Loucy (cell line): ENCODE results near the gene ARPP19.

Source experiments
- EZH2phosphoT487 ChIP-seq: fragments of 200-600 bp; IDR thresholded peaks from 2 replicates; pipeline ENCODE4 v1.6.1; 2018; ENCODE audit warnings: antibody characterized with exemption, mild to moderate bottlenecking, moderate library complexity, borderline replicate concordance
- TF ChIP-seq, protein P1 (sequence below): fragments of 200-600 bp; sonication (generic); conservative IDR thresholded peaks from 2 replicates; pipeline ENCODE4 v1.5.1; 2014; ENCODE audit warnings: mild to moderate bottlenecking, antibody characterized with exemption, low read length

DNA sequence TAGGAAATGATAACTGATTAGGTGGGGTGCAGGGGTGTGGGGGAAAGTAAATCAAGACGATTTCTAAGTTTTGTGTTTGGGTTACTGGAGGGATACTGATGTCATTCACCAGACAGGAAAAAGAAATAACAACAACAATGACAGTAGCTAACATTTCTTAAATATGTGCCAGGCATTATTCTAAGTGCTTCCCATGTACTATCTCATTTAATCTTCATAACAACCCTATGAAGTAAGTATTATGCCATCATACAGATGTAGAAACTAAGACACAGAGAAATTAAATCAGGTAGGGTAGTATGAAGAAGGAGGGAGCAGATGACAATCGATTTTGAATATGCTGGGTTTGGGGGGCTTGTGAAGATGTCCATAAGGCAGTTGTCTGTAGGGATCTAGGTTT lies 53.5 kb downstream of the ARPP19 start:
- TF ChIP-seq, protein P1, sequence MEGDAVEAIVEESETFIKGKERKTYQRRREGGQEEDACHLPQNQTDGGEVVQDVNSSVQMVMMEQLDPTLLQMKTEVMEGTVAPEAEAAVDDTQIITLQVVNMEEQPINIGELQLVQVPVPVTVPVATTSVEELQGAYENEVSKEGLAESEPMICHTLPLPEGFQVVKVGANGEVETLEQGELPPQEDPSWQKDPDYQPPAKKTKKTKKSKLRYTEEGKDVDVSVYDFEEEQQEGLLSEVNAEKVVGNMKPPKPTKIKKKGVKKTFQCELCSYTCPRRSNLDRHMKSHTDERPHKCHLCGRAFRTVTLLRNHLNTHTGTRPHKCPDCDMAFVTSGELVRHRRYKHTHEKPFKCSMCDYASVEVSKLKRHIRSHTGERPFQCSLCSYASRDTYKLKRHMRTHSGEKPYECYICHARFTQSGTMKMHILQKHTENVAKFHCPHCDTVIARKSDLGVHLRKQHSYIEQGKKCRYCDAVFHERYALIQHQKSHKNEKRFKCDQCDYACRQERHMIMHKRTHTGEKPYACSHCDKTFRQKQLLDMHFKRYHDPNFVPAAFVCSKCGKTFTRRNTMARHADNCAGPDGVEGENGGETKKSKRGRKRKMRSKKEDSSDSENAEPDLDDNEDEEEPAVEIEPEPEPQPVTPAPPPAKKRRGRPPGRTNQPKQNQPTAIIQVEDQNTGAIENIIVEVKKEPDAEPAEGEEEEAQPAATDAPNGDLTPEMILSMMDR = no peak
- no peak for TF ChIP-seq EZH2phosphoT487
